GM18951 (cell line): Measurements from ENCODE around the gene FBXO11.
"Not testable (repeated sequence)": the region's sequence is repeated elsewhere in the genome, so short reads cannot be mapped to it uniquely, and the experiment has no call there.

ENCODE experiments used
- POLR2A ChIP-seq: IDR thresholded peaks from 4 replicates; pipeline ENCODE4 v1.6.1; 2011; ENCODE audit warnings: mild to moderate bottlenecking; ENCODE audit not compliant: insufficient read length, insufficient read depth; ENCODE audit errors: extremely low read depth
- in situ Hi-C: fragments of 300-500 bp; cut with MboI; formaldehyde crosslinking; loops from one replicate; pipeline ENCODE4 v1.12.0; 2022; ENCODE audit warnings: low sequenced_read_pairs, mixed read lengths, inconsistent platforms; ENCODE audit not compliant: unreplicated experiment

The FBXO11 gene

GRCh38 chr2:47907039-47907781, 912 bp upstream of the FBXO11 start:
- in situ Hi-C loops = no loop called here

GRCh38 chr2:47905386-47906156, 727 bp downstream of the FBXO11 start:
- in situ Hi-C loops = no loop called here
- no peak for TF ChIP-seq POLR2A

More at GRCh38 chr2:47907039-47907781, 912 bp upstream of the FBXO11 start:
- peak; percentile 0 for TF ChIP-seq POLR2A

GRCh38 chr2:47903781-47904490, 2.4 kb downstream of the FBXO11 start:
- in situ Hi-C loops = no loop called here
- TF ChIP-seq POLR2A = no peak

- in situ Hi-C loops = not testable (repeated sequence)
These were observed 4.4 kb downstream of the FBXO11 start for GRCh38 chr2:47901892-47902291.

GRCh38 chr2:47900857-47901256, 5.4 kb downstream of the FBXO11 start:
- in situ Hi-C loops = no loop called here
- TF ChIP-seq POLR2A = no peak

- in situ Hi-C loops = no loop called here
These were observed 6.1 kb downstream of the FBXO11 start for GRCh38 chr2:47899915-47900816.

GRCh38 chr2:47897883-47898731, 8.2 kb downstream of the FBXO11 start:
- TF ChIP-seq POLR2A = no peak
- in situ Hi-C loops = no loop called here

More at GRCh38 chr2:47899915-47900816, 6.1 kb downstream of the FBXO11 start:
- no peak for TF ChIP-seq POLR2A

GRCh38 chr2:47897191-47897882, 9.0 kb downstream of the FBXO11 start:
- in situ Hi-C loops = not testable (repeated sequence)

GRCh38 chr2:47896450-47896968, 9.8 kb downstream of the FBXO11 start:
- no peak for TF ChIP-seq POLR2A
- in situ Hi-C loops = no loop called here

- TF ChIP-seq POLR2A = no peak
- in situ Hi-C loops = no loop called here
These were observed 12.5 kb downstream of the FBXO11 start for GRCh38 chr2:47893771-47894170.

GRCh38 chr2:47892338-47892730, 14.0 kb downstream of the FBXO11 start:
- in situ Hi-C loops = no loop called here
- no peak for TF ChIP-seq POLR2A
